CD4-positive, alpha-beta T cell treated with Interleukin-17A for 1 hour (primary cell): ENCODE measurements around the gene ATP8A2.

ENCODE experiments used
- DNase-seq: peaks from one replicate; pipeline ENCODE4 v3.0.0-alpha.2; 2020

Gene ATP8A2

GRCh38 chr13:25867038-25867437 lies 495.3 kb downstream of the ATP8A2 start:
- DNase-seq = no peak

GRCh38 chr13:25868490-25868889 lies 496.7 kb downstream of the ATP8A2 start:
- no peak for DNase-seq

- DNase-seq = no peak
These were observed 498.2 kb downstream of the ATP8A2 start for GRCh38 chr13:25869941-25870340.

GRCh38 chr13:25871389-25872125 lies 499.8 kb downstream of the ATP8A2 start:
- DNase-seq = no peak

GRCh38 chr13:25872481-25873241 lies 500.9 kb downstream of the ATP8A2 start:
- no peak for DNase-seq

- DNase-seq = no peak
These were observed 501.5 kb downstream of the ATP8A2 start for GRCh38 chr13:25873242-25873612.

GRCh38 chr13:25874064-25874737 lies 502.4 kb downstream of the ATP8A2 start:
- peak; percentile 12 for DNase-seq

GRCh38 chr13:25874907-25875306 lies 503.1 kb downstream of the ATP8A2 start:
- DNase-seq = peak; percentile 74

- no peak for DNase-seq
These were observed 504.5 kb downstream of the ATP8A2 start for GRCh38 chr13:25876247-25876646.

GRCh38 chr13:25879466-25879865 lies 507.7 kb downstream of the ATP8A2 start:
- no peak for DNase-seq

GRCh38 chr13:25881136-25881926 lies 509.6 kb downstream of the ATP8A2 start:
- DNase-seq = no peak

- no peak for DNase-seq
These were observed 510.2 kb downstream of the ATP8A2 start for GRCh38 chr13:25881971-25882451.

GRCh38 chr13:25882466-25883357 lies 510.9 kb downstream of the ATP8A2 start:
- DNase-seq = peak; percentile 38

GRCh38 chr13:25885418-25885817 lies 513.6 kb downstream of the ATP8A2 start:
- no peak for DNase-seq

- DNase-seq = no peak
These were observed 514.9 kb downstream of the ATP8A2 start for GRCh38 chr13:25886438-25887214.

GRCh38 chr13:25887962-25888655 lies 516.3 kb downstream of the ATP8A2 start:
- peak; percentile 73 for DNase-seq

GRCh38 chr13:25890671-25891212 lies 519.0 kb downstream of the ATP8A2 start:
- no peak for DNase-seq

GRCh38 chr13:25898991-25899390 lies 527.2 kb downstream of the ATP8A2 start:
- DNase-seq = no peak

- no peak for DNase-seq
These were observed 527.7 kb downstream of the ATP8A2 start for GRCh38 chr13:25899464-25899863.

- no peak for DNase-seq
These were observed 528.2 kb downstream of the ATP8A2 start for GRCh38 chr13:25899952-25900351.
